ENCODE data around the gene C5. TPM values are rescaled to one million over a fixed set of nuclear protein-coding genes. Genes with fewer than 3 reads are reported as not detected.

C5 gene
- total RNA-seq, 2 experiments from 2014 or later: 1.2 to 1.3 TPM

DNA sequence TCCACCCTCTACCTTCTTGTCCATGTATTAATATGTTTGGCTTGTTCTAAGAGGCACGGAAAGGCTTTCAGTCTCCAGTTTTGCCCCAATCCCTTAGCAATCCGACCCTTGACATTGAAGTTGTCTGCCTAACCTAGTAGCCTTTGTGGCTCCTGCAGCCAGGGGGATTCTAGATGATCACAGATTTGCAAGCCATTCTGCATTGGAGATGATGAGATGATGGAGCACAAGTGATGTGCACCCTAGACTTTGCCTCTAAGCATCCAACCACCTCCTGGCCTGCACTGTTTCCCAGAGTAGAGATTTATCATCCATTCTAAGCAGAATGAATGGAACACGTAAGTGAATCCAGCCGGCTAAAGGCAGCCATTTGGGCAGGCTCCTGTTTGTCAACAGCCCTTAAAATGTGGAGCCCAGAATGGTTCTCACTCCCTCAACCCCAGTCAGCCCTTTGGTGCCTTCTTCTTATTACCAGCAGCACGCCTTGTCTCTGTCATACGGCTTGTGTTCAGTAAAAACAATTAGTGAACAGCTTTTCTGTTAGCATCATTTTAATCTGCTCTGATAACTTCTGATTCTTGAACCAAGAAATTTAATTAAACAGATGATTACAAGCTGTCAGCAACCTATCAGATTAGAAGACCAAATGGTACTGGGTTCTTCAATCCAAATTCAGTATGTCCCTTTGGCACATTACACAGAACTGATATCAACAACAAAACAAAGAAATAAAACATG is 117.8 kb downstream of the C5 start:
- CTCF ChIA-PET: interaction anchor here (0.9 to 1.6 kb wide), 4 partner anchors 9 to 17 kb away, joined by 3 to 4 read pairs (median 4); no protein-coding TSS in a partner anchor
- POLR2A ChIA-PET: interaction anchor here (0.7 to 5.6 kb wide), 12 partner anchors 8 to 139 kb away, joined by 3 to 46 read pairs (median 4); partner anchors contain the start of gene FBXW2

DNA sequence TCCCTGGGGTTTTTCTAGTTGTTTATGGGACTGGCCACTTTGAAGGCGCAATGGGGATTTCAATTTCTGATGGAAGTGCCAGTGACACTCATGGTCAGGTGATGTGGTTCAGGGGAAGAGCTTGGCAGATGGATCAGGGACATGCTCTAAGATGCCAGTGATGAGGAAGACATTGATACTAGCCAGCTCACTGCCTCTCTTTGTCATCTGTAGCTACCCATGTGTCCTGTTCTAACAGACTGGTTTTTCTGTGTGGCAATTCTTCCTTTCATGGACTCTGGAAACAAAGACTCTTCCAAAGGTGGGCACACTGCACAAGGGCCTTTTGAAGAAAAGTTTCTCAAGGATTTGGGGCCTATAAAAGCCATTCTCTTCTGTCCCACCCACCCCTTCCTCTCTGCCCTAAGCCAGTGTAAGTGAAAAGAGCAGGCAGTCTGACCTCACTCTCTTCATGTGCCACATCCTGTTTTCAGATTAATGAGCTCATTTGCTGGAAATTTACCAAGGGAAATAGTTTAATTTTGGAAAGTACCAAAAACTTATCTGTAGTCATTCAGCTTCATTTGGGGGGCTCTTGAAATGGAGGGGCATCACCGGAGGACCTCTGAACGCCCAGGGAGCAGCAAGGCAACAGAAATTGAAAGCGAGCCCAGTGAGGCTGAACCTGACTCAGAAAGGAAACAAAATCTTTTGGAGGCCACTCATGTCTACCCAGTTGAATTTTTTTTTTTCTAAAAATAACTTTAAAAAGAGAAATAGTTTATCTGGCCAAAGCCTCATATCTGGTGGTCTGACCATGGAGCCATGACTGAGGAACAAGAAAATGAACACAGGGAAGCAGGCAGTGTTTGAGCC is 118.6 kb downstream of the C5 start:
- ChIA-PET CTCF (interaction anchor here (0.5 to 1.6 kb wide), 6 partner anchors 8 to 62 kb away, joined by 3 to 4 read pairs (median 4); no protein-coding TSS in a partner anchor), POLR2A (interaction anchor here (0.7 to 1.9 kb wide), 12 partner anchors 10 to 138 kb away, joined by 3 to 21 read pairs (median 3); partner anchors contain the start of gene FBXW2)

- POLR2A ChIA-PET: interaction anchor here (0.5 to 2.3 kb wide), 17 partner anchors 8 to 87 kb away, joined by 3 to 9 read pairs (median 3); partner anchors contain the start of gene PHF19
- CTCF ChIA-PET: interaction anchor here (0.9 to 1.3 kb wide), 8 partner anchors 9 to 207 kb away, joined by 3 to 5 read pairs (median 4); no protein-coding TSS in a partner anchor
Measured at GRCh38 chr9:120929229-120929791, 120.8 kb downstream of the C5 start.

GRCh38 chr9:120928483-120929228 is 121.4 kb downstream of the C5 start:
- ChIA-PET POLR2A (interaction anchor here (0.5 to 2.3 kb wide), 14 partner anchors 9 to 85 kb away, joined by 3 to 9 read pairs (median 4); partner anchors contain the start of gene PHF19), CTCF (interaction anchor here (0.9 to 1.3 kb wide), 7 partner anchors 8 to 60 kb away, joined by 3 to 5 read pairs (median 3); no protein-coding TSS in a partner anchor)

DNA sequence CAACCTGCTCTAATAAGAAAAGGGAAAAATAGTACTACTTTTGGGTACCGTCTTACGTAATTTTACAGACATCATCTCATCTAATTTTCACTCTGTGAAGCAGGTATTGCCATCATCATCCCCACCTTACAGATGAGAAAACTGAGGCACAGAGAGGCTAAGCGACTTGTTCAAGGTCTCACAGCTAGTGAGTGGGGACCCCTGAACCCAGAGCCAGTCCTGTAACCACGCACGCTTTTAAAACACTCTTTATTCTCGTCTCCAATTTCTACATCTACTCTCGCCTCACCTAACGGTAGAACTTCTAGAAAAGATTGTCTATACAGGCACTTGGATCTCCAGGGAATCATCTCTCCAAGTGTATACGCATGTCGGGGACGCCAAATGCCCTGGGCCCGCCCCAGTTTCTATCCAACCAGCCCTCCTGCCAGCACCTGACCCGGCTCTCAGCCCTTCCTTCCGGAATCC is 122.0 kb downstream of the C5 start:
- CTCF ChIA-PET: interaction anchor here (1.3 to 3.8 kb wide), 4 partner anchors 9 to 59 kb away, joined by 3 to 15 read pairs (median 11); no protein-coding TSS in a partner anchor
- POLR2A ChIA-PET: interaction anchor here (1.3 to 4.1 kb wide), 4 partner anchors 12 to 83 kb away, joined by 5 to 29 read pairs (median 16); no protein-coding TSS in a partner anchor

DNA sequence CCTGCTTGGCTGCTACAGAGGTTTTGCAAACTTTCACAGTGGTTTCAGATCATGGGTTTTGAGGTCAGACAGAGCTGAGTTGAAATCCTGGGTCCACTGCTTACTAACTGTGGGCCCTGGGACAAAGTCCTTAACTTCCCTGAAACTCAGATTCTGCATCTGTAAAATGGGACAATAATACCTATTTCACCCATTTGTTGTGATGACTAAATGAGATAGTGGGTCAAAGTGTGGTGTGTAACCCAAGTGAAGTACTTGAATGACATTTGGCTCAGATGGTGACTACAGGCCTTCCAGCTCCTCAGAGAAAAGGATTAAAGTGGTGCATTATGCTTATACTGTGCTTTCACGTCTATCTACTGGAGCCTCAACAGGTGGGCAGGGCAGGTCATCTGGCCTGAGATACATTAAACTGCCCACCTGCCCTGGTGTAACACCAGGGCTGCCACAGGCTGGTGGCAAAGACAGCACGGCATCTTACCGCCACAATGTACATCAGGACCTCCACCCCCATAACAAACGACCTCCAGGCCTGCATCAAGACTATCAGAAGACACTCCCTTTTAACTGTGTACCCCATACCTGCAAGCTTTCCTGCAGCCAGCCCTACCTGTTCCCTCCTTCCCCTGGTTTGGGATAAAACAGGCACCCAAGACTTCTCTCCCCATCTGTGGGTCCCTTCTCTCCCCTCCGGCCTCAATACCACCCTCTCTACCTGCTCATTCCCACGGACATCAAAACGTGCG is 122.6 kb downstream of the C5 start:
- CTCF ChIA-PET: interaction anchor here (0.7 to 3.8 kb wide), 6 partner anchors 9 to 58 kb away, joined by 3 to 15 read pairs (median 6); no protein-coding TSS in a partner anchor
- POLR2A ChIA-PET: interaction anchor here (0.5 to 4.1 kb wide), 13 partner anchors 9 to 139 kb away, joined by 3 to 29 read pairs (median 4); partner anchors contain the start of genes PHF19 and PSMD5

GRCh38 chr9:120926397-120926928 is 123.6 kb downstream of the C5 start, which contains the start of gene TRAF1:
TSS of gene TRAF1 (minus strand) at chr9:120926796. CDS start at chr9:120926075, 721 bp downstream.
- POLR2A ChIA-PET: interaction anchor here (0.5 to 4.2 kb wide), 20 partner anchors 9 to 211 kb away, joined by 3 to 46 read pairs (median 4); partner anchors contain the start of genes FBXW2 and PHF19
- CTCF ChIA-PET: interaction anchor here (0.7 to 3.8 kb wide), 9 partner anchors 8 to 80 kb away, joined by 3 to 15 read pairs (median 7); no protein-coding TSS in a partner anchor

GRCh38 chr9:120925535-120926396 is 124.3 kb downstream of the C5 start:
- ChIA-PET POLR2A (interaction anchor here (0.5 to 4.2 kb wide), 19 partner anchors 9 to 210 kb away, joined by 3 to 46 read pairs (median 4); partner anchors contain the start of genes FBXW2, PHF19 and PSMD5), CTCF (interaction anchor here (0.7 to 3.8 kb wide), 11 partner anchors 8 to 82 kb away, joined by 3 to 15 read pairs (median 7); no protein-coding TSS in a partner anchor)

- CTCF ChIA-PET: interaction anchor here (1.0 to 3.8 kb wide), 8 partner anchors 9 to 78 kb away, joined by 3 to 15 read pairs (median 6); no protein-coding TSS in a partner anchor
- POLR2A ChIA-PET: interaction anchor here (0.8 to 4.2 kb wide), 13 partner anchors 9 to 131 kb away, joined by 3 to 46 read pairs (median 7); partner anchors contain the start of genes FBXW2, PHF19 and PSMD5
Measured at GRCh38 chr9:120924698-120925534, 125.2 kb downstream of the C5 start.

DNA sequence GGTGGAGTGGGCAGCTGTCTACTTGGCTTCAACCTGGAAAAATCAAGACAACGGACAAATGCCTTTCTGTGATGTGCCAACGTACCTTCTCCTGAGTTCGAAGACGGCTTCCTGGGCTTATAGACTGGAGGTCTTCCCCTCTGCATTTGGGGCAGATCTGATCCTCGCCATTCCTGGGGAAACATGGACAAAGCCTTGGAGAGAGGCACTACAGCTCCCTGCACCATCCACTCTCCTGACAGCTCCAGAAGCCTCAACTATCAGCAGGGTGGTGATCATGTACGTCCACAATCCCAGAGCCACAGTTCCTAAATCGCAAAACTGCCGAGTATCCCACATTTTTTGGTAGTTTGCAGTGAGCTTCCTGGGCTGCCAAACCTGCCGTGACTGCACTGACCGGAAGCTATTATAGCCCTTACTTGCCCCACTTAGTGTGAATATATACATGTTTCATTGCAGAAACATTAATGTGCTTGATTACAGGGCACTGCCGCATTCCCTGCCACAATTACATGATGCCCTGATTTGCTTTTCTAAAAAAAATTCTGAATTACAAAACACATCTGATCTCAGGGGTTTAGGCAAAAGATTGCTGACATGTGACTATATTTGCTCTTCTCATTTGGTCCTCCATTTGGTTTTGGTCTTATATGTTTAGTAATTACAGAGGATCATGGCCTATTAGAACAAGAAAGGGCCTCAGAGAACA is 126.3 kb downstream of the C5 start:
- ChIA-PET CTCF (interaction anchor here (0.9 to 3.8 kb wide), 8 partner anchors 8 to 55 kb away, joined by 3 to 13 read pairs (median 4); no protein-coding TSS in a partner anchor), POLR2A (interaction anchor here (1.0 to 4.2 kb wide), 10 partner anchors 8 to 81 kb away, joined by 3 to 46 read pairs (median 12); partner anchors contain the start of gene PSMD5)

- ChIA-PET POLR2A (interaction anchor here (0.6 to 4.2 kb wide), 7 partner anchors 9 to 80 kb away, joined by 3 to 46 read pairs (median 9); partner anchors contain the start of gene PSMD5), CTCF (interaction anchor here (1.2 to 2.7 kb wide), 5 partner anchors 9 to 166 kb away, joined by 3 to 10 read pairs (median 4); no protein-coding TSS in a partner anchor)
Measured at GRCh38 chr9:120922404-120923195, 127.5 kb downstream of the C5 start.

- ChIA-PET POLR2A (interaction anchor here (0.6 to 4.0 kb wide), 9 partner anchors 8 to 200 kb away, joined by 3 to 21 read pairs (median 4); partner anchors contain the start of gene PHF19), CTCF (interaction anchor here (1.1 to 1.9 kb wide), 5 partner anchors 9 to 30 kb away, joined by 3 to 8 read pairs (median 4); no protein-coding TSS in a partner anchor)
Measured at GRCh38 chr9:120921661-120922181, 128.4 kb downstream of the C5 start.

Measured in activated CD8-positive, alpha-beta memory T cell treated with anti-CD3 and anti-CD28 coated beads for 36 hours (primary cell).